ENCODE data around the gene NEK2.
"Not testable (repeated sequence)": the region's sequence is repeated elsewhere in the genome, so short reads cannot be mapped to it uniquely, and the experiment has no call there.

Gene NEK2

DNA sequence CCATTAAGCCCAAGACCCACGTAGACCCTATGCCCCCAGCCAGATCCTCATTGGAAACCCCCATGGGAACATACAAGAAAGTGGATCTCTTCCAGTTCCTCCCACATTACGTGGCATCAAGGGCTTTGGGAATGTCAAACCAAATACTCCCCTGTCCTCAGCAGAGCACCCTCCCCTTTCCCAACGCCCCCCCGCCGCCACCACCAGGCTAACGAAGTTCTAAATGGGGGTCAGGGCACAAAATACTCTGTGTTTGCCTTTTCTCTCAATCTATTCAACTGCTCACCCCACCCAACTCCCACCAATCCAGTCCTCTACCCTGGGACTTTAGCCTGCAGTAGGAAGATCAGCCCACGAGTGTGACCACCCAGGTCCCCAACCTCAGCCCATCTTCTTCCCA lies 24.5 kb downstream of the NEK2 start:
- DNase-seq (ENCODE audit: low read depth), result no peak

- no peak for DNase-seq (ENCODE audit: low read depth)
These were observed 26.2 kb downstream of the NEK2 start for GRCh38 chr1:211648980-211649934.

GRCh38 chr1:211648336-211648735 lies 27.1 kb downstream of the NEK2 start:
- DNase-seq (ENCODE audit: low read depth), result no peak

DNA sequence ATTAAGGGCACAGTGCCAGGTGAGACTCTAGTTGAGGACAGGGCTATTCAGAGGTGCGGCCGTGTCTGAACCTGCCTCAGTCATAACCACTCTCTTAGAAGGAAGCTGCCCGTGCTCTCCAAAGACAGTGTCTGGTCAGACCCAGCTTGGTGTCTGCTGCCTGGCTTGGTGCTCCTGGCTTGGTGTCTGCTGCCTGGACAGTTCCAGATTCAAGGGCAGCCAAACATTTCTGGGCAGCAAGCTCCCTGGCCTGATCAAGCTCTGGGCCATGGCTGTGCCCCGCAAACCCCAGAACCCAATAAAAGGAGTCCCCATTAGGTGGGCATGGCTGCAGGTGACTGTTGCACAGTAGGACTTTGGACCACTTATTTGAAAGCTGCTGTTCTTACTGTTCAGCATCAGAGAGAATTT lies 27.7 kb downstream of the NEK2 start:
- no peak for DNase-seq (ENCODE audit: low read depth)

DNA sequence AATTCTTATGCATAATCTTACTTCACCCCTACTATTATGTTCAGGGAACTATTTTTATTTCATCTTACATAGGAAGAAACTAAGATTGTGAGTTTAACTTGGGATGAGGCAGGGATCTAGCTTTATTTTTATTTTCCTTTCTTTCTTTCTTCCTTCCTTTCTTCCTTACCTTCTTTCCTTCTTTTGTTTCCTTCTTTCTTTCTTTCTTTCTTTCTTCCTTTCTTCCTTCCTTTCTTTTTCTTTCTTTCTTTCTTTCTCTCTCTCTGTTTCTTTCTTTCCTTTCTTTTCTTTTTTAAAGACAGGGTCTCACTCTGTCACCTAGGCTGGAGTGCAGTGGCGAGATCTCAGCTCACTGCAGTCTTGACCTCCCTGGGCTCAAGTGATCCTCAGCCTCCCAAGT lies 28.9 kb downstream of the NEK2 start:
- no peak for DNase-seq (ENCODE audit: low read depth)

DNA sequence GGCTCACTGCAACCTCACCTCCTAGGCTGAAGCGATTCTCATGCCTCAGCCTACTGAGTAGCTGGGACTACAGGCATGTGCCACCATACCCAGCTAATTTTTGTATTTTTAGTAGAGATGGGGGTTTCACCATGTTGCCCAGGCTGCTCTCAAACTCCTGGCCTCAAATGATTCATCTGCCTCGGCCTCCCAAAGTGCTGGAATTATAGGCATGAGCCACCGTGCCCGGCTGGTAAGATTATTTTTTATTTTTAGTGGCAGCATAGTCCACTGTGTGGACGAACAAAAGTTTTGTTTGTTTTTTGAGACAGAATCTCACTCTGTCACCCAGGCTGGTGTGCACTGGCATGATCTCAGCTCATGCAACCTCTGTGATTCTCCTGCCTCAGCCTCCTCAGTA lies 29.8 kb downstream of the NEK2 start:
- DNase-seq (ENCODE audit: low read depth), result not testable (repeated sequence)

DNA sequence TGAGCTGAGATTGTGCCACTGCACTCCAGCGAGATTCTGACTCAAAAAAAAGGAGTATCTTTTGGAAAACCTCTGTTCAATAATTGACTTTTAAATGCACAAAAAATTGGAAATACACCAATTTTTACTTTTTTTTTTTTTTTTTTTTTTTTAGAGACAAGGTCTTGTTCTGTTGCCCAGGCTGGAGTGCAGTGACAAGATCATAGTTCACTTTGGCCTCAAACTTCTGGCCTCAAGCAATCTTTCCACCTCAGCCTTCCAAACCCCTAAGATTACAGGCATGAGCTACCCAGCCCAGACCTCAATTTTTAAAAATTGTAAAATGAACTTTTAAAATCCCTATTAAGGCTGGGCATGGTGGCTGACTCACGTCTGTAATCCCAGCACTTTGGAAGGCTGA lies 30.8 kb downstream of the NEK2 start:
- no peak for DNase-seq (ENCODE audit: low read depth)

DNA sequence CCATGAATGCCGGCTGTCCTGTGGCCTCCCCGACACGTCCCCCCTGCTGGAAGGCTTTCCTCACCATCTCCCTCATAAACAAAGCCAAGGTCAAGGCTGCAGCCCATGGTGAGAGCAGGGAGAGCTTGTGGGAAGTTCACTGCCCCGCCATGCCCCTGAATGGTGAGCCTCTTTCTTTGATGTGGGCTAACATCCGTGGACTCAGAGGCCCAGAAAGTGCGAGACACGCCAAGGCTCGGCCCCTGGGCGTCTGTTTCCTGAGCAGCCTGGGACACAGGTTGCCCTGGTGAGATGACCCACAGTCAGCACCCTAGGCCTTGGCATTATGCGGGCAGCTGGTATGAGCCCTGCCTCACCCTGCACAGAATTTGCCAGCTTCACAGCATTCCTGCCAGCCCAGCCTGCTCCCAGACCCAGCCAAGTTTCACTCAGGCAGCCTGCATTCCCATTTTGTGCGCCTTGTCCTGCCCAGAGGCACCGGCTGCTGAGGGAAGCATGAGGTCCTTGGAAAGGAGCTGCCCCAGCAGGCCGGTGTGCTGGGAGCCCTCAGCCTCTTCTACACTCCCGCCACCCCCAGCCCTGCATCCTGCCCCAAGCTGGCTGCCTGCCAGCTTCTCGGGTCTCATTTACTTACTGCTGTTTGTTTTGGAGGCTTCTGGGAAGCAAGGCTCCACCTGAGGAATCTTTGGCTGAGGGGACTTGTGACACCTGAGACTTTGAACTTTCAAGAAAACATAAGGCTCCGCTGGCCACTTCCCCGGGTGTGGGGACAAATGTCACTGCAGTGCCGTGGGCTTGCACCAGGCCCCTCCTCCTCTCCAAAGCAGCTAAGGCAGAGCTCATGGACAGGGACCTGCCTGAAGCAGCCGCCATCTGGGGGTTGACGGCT lies 31.9 kb downstream of the NEK2 start:
- no peak for DNase-seq (ENCODE audit: low read depth)

- no peak for DNase-seq (ENCODE audit: low read depth)
These were observed 32.6 kb downstream of the NEK2 start for GRCh38 chr1:211642870-211643269.

DNA sequence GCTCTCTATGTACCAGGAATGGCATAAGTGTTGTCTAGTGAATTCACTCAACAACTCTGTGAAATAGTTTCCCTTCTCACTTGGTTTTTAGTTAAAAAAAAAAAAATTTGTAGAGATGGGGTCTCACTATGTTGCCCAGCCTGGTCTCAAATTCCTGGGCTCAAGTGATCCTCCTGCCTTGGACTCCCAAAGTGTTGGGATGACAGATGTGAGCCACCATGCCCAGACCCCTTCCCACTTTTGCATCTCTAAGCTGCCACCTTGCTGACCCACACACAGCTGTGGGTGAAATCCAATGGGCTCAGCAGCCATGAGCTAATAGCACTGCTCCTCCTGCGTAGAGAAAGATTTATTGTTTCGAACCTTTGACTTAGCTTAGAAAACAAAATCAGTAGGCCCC lies 33.5 kb downstream of the NEK2 start:
- no peak for DNase-seq (ENCODE audit: low read depth)

DNA sequence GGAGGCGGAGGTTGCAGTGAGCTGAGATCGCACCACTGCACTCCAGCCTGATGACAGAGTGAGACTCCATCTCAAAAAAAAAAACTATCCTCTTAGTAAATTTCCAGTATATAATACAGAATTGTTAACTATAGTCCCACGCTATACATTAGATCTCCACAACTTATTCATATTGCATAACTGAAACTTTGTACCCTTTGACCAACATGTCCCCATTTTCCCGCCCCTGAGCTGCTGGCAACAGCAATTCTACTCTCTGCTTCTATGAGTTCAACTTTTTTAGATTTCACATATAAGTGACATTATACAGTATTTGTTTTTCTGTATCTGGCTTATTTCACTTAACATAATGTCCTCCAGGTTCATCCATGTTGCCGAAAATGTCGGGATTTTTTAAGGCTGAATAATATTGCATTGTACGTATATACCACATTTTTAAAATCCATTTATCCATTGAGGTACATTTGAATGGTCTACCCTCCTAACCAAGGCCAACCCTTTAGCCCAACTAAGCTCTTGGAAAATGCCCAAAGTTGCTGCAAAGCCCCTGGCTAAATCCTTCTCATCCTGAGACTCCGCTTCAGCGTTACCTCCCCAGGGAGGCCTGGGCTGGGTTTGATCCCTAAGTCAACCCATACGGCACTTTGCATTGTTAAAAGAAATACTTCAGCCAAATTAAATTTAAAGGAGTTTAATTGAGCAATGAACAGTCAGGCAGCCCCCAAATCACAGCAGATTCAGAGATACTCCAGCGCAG lies 34.2 kb downstream of the NEK2 start:
- no peak for DNase-seq (ENCODE audit: low read depth)

GRCh38 chr1:211640301-211640630 lies 35.2 kb downstream of the NEK2 start:
- no peak for DNase-seq (ENCODE audit: low read depth)

DNA sequence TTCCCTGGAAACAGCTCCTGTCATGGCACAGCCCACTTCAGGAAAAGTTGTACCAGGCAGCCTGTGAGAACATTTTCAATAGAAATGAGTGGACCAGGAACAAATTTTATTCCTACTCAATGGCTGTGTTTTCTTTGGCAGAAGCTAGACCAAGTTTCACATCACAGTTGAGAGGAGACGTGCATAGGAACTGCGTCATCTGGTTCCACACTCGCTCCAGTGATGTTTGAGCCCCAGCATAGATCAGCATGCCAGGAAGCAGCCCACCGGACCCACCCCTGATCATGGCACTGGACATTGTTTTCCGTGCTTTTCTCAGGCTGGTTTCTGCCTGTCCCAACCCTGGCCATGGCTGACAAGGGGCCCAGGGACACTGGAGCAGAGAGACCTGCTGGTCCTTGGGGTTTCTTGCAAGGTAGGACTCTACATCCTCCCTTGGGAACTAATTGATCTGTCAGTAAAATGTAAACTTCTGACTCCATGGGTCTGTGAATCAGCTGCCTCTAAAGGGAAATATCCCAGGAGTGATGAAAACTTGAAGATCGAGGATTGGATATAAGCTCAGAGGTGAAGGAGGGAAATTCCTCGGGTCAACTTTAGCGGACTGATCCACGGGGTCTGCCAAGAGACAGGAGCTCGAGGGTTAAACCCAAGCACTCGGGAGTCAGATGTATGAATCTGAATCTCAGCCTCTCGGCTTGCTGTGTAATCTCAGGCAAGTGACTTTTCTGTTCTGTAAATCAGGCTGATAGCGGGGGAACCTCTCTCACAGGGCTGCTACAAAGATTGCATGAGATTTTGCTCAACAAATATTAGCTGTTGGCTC lies 35.7 kb downstream of the NEK2 start:
- DNase-seq (ENCODE audit: low read depth), result no peak

- DNase-seq (ENCODE audit: low read depth), result no peak
These were observed 36.7 kb downstream of the NEK2 start for GRCh38 chr1:211638689-211639101.

GRCh38 chr1:211638246-211638645 lies 37.2 kb downstream of the NEK2 start:
- DNase-seq (ENCODE audit: low read depth), result no peak

- DNase-seq (ENCODE audit: low read depth), result no peak
These were observed 38.4 kb downstream of the NEK2 start for GRCh38 chr1:211637066-211637465.

DNA sequence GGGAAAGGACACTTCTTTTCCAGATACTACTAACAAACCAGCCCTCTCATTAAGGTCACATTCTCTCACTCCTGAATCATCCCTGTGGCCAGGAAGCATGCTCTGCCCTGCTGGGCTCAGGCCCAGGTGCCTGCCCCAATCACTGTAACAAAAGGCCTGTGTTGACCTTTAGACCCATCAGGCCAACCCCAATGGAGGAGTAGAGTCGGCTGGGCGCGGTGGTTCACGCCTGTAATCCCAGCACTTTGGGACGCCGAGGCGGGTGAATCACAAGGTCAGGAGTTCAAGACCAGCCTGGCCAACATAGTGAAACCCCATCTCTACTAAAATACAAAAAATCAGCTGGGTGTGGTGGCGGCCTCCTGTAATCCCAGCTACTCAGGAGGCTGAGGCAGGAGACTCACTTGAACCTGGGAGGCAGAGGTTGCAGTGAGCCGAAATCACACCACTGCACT lies 38.8 kb downstream of the NEK2 start:
- not testable (repeated sequence) for DNase-seq (ENCODE audit: low read depth)

DNA sequence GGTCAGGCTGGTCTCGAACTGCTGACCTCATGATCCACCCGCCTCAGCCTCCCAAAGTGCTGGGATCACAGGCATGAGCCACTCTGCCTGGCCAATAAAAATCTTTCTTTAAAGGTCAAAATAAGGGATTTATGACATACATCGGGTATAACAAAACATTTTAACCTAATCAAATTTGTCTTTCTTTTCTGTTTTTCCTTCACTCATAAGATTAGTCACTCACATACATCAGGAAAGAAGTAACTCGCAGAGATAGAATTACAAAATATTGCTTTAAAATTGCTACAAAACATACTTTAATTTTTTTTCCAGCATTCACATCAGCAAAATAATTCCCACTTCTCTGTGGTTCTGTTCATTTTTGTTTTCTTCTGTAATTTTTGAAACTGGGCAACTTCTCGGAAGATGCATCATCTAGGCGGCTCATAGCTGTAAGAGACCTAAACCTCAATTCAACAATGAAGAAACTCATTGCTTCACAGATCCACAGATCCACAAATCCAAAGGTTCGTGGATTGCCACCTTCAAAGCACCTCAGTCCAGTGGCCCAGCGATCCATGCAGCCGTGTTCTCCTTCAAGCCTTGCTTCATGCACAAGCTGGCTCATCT lies 39.7 kb downstream of the NEK2 start:
- DNase-seq (ENCODE audit: low read depth), result no peak

DNA sequence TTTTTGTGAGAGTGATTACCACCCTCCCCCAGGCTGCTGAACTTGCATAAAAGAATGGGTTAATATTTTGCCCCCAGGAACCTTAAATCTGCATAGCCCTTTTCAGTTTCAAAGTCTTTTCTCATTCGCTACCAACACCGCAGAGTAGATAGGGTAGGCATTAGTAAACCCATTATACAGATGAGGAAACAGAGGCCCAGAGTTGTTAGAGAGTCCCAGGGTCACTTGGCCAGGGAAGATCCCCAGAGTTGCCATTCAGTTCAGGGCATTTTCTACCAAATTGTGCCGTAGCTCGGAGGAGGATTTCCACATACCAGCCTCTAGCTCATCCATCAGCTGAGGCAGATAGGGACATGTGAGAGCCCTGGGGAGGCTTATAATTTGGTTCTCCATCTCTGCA lies 40.5 kb downstream of the NEK2 start:
- no peak for DNase-seq (ENCODE audit: low read depth)

DNA sequence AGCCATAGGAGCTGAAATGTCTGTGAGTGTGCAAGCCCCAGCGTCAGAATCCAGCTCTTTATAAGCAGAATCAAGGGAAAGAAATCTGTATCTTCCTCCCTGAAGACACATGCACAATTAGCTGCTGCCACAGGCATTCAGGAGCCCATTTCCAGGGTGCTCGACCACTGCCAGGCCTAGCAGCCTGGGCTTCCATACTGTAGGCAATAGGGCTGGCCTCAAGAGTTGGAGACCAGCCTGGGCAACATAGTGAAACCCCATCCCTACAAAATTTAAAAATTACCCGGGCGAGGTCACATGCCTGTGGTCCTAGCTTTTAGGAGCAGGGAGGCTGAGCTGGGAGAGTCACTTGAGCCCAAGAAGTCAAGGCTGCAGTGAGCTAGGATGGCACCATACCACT lies 41.0 kb downstream of the NEK2 start:
- no peak for DNase-seq (ENCODE audit: low read depth)

GRCh38 chr1:211633524-211633846 lies 41.9 kb downstream of the NEK2 start:
- DNase-seq (ENCODE audit: low read depth), result no peak
